ENCODE measurements around the gene OVCA2.

OVCA2 gene

DNA sequence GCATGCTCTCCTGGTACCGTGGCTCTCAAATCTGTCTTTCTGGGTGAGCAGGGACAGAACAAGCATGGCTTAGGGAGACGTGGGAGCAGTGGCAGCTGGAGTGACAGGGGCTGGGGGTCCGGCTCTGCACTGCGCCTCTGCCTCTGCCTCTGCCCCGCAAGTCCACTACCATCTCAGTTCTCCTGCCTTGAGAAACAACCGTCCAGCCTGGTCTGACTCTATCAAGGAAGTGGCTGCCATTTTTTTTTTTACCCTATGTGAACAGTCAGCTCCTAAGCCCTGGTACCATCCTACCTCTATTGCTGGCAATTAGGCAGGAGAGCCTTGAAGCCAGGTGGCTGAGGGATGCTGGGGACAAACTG lies 29.2 kb downstream of the OVCA2 start:
- DNase-seq (ENCODE audit: extremely low read depth, low read depth), result no peak
- TF ChIP-seq, protein P1, sequence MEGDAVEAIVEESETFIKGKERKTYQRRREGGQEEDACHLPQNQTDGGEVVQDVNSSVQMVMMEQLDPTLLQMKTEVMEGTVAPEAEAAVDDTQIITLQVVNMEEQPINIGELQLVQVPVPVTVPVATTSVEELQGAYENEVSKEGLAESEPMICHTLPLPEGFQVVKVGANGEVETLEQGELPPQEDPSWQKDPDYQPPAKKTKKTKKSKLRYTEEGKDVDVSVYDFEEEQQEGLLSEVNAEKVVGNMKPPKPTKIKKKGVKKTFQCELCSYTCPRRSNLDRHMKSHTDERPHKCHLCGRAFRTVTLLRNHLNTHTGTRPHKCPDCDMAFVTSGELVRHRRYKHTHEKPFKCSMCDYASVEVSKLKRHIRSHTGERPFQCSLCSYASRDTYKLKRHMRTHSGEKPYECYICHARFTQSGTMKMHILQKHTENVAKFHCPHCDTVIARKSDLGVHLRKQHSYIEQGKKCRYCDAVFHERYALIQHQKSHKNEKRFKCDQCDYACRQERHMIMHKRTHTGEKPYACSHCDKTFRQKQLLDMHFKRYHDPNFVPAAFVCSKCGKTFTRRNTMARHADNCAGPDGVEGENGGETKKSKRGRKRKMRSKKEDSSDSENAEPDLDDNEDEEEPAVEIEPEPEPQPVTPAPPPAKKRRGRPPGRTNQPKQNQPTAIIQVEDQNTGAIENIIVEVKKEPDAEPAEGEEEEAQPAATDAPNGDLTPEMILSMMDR (IDR thresholded peaks at IDR 0.05; ENCODE audit: low read depth, low read length, missing control alignments), result no peak
- no peak overlapping the region for H3K4me3 ChIP-seq (replicated peaks; ENCODE audit: low read depth, low read length)

DNA sequence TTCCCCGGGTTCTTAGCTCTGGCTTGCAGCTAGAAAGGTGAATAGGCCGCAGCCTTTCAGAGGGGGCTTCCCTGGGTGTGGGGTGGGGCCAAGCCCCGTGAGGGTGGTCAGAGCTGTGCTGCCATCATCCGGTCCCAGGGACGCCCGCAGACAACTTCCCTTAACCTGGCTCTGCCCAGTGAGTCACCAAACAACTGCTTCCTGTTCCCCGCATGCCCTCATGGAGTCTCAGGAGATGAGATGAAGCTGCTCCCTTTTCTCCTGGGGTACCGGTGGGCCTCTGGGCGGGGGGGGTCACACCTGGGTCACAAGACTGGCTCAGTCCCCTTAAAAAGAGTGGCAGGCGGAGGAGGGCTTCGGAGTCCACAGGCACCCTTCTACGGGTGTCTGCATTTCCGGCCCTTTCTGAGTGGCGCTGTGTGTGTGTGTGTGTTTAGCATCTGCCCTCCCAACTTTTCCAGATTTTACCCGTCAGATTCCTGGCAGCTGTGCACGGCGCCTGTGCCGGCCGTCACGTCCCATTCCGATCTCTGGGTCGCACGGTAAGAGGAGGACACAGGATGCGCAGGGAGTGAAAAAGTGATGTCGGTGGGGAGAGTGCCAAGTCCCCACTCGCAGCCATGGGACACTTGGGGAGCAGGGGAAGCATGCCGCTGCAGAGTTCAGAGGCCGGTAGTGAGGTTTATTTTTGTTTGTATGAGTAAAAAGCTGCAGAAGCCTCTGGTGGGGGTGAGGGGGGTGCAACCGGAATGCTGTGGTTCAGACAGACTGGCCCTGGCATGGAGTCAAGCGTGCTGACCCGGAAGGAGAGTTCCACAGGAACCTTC lies 29.8 kb downstream of the OVCA2 start:
- TF ChIP-seq, protein P1 (IDR thresholded peaks at IDR 0.05; ENCODE audit: low read depth, low read length, missing control alignments), result no peak
- peak overlapping the region; percentile 5; the same call in 1 of the 2 replicates for H3K4me3 ChIP-seq (replicated peaks; ENCODE audit: low read depth, low read length)
- no peak for DNase-seq (ENCODE audit: extremely low read depth, low read depth)

DNA sequence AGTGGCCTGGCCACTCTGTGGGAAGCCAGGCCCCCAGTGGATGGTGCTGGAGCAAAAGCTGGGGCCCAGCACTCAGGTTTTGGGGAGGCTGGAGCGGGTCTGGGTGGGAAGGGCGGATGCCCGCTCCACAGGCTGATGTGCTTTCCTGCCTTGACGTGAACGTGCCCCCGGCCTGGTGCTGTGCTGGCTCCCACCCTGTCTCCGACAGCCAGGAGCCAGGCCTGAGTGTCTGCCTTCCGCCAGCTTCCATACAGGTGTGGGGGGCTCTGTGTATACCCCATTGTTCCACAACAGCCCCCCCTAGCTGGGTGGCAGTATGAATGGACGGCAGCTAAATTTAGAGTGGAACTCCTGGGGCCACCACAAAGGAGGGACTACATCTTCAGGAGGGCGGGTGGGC lies 33.1 kb downstream of the OVCA2 start:
- TF ChIP-seq, protein P1 (IDR thresholded peaks at IDR 0.05; ENCODE audit: low read depth, low read length, missing control alignments), result no peak
- H3K4me3 ChIP-seq (replicated peaks; ENCODE audit: low read depth, low read length), result no peak overlapping the region
- no peak for DNase-seq (ENCODE audit: extremely low read depth, low read depth)

DNA sequence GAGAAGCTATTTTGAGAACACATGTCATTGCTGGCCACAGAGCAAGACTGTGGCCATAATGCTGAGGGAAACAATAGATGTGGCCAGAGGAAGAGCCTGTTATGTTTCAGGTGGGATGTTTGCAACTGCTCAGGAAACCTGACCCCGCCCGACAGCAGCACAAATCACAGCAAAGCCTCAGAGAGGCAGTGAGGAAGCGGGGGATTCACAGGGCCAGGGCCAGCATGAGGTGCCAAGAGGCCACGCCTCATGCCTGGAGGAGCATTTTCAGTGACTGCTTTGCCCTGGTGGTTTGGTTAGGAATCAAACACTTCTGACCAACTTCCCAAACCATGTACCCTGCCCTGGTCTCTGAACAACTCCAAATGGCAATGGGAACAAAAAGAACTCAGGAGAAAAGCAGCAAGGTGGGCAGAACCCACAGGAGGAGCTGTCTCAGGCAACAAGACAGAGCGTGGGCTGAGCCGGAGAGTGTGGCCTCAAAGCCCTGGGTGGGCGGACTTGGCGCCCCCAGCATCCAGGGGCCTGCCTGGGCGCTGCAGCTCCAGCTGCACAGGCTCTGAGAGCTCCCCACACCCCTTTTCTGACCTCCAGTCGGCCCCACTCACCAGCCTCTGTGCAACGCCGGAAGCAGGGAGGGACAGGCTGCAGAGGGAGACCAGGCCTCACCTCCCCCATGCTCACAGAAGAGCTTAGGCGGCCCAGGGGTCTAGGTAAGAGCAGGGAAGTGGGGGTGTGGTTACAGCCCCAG lies 33.7 kb downstream of the OVCA2 start:
- DNase-seq (ENCODE audit: extremely low read depth, low read depth), result no peak
- TF ChIP-seq, protein P1 (IDR thresholded peaks at IDR 0.05; ENCODE audit: low read depth, low read length, missing control alignments), result no peak
- no peak overlapping the region for H3K4me3 ChIP-seq (replicated peaks; ENCODE audit: low read depth, low read length)

DNA sequence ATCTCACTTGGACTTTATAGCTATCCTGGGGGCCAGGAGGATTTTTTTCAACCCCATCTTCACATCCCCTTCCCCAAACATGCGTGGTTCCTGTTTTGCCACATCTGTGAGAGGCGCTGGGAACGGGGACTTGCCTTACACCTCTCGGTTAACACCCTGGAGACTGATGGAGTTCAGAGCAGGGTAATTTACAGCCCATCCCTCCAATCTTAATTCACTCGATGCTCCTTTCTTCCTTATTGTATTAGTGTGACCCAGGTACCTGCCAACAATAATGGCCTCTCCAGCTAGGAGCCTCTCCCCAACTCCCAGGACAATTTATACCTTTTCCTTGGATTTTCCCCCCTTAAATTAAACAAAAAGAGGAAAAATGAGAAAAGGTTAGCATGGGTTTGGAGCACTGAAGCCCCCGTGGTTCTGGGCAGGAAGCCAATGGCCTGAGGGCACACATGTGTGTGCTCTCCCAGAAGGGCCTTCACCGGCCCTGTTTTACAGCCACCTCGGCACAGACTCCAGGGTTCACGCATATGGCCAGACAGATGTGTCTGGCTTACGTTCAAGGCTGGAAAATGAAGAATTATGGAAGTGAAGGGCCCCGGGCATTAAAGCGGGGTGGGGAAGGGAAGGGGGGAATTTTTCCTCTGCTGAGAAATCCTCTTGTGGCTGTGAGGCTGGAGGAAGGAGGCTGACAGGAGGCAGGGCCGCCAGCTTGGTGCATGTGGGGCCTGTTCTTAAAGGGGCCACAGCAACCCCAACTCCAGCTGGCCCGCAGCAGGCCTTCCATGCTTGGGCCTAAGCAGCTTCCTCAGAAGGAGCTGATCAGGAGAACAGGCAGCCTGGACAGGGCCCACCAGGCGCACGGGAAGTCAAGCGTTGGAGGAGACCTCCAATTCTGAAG lies 34.5 kb downstream of the OVCA2 start:
- H3K4me3 ChIP-seq (replicated peaks; ENCODE audit: low read depth, low read length), result no peak overlapping the region
- TF ChIP-seq, protein P1 (IDR thresholded peaks at IDR 0.05; ENCODE audit: low read depth, low read length, missing control alignments), result no peak
- DNase-seq (ENCODE audit: extremely low read depth, low read depth), result peak; percentile 92

DNA sequence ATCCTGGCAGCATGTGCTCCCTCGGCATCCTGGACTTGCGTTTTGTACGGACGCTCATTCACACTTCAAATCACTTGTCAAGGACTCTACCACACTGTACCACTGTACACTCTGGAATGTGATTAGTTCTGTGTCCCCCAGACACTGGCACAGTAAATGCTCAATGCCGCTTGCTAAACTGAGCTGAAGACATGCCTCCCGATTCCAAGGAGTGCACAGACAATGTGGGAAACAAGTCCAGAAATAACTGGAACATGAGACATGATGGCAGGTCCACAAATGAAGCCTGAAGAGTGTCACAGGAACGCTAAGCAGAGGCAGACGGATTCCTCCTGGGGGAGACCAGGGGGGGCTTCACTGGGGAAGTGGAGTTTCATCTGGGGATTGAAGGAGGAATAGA lies 35.2 kb downstream of the OVCA2 start:
- no peak for DNase-seq (ENCODE audit: extremely low read depth, low read depth)
- H3K4me3 ChIP-seq (replicated peaks; ENCODE audit: low read depth, low read length), result no peak overlapping the region
- TF ChIP-seq, protein P1 (IDR thresholded peaks at IDR 0.05; ENCODE audit: low read depth, low read length, missing control alignments), result no peak
